GM18517 (cell line): ENCODE measurements around the gene ITGA7.
A peak's percentile ranks its signal among the peaks of the same experiment; 100 is the strongest.

Experiments used
- ATAC-seq: cut with Tn5 transposase; IDR thresholded peaks from one replicate; pipeline ENCODE4 v1.9.1; 2021; ENCODE audit warnings: mild to moderate bottlenecking, moderate library complexity; ENCODE audit not compliant: unreplicated experiment

ITGA7 gene

GRCh38 chr12:55685671-55686070 lies 22.0 kb downstream of the ITGA7 start:
- no peak for ATAC-seq

- no peak for ATAC-seq
Measured at GRCh38 chr12:55684761-55685370, 22.8 kb downstream of the ITGA7 start.

GRCh38 chr12:55683676-55684075 lies 24.0 kb downstream of the ITGA7 start:
- no peak for ATAC-seq

GRCh38 chr12:55682087-55682796 lies 25.5 kb downstream of the ITGA7 start:
- no peak for ATAC-seq

- ATAC-seq = no peak
Measured at GRCh38 chr12:55681142-55682077, 26.3 kb downstream of the ITGA7 start.

GRCh38 chr12:55679691-55680090 lies 28.0 kb downstream of the ITGA7 start:
- ATAC-seq = no peak

GRCh38 chr12:55676707-55677106 lies 31.0 kb downstream of the ITGA7 start:
- no peak for ATAC-seq

GRCh38 chr12:55675666-55676065 lies 32.0 kb downstream of the ITGA7 start:
- no peak for ATAC-seq

GRCh38 chr12:55673638-55674037 lies 34.1 kb downstream of the ITGA7 start:
- peak; percentile 100 for ATAC-seq

GRCh38 chr12:55671746-55672145 lies 36.0 kb downstream of the ITGA7 start:
- ATAC-seq = no peak

- ATAC-seq = no peak
Measured at GRCh38 chr12:55670276-55670675, 37.4 kb downstream of the ITGA7 start.

GRCh38 chr12:55666508-55666907 lies 41.2 kb downstream of the ITGA7 start:
- no peak for ATAC-seq

GRCh38 chr12:55664826-55665225 lies 42.9 kb downstream of the ITGA7 start:
- no peak for ATAC-seq

- ATAC-seq = no peak
Measured at GRCh38 chr12:55663391-55663790, 44.3 kb downstream of the ITGA7 start.

GRCh38 chr12:55659486-55660385 lies 48.0 kb downstream of the ITGA7 start:
- no peak for ATAC-seq

GRCh38 chr12:55658635-55659391 lies 48.9 kb downstream of the ITGA7 start:
- ATAC-seq = no peak

GRCh38 chr12:55658212-55658611 lies 49.5 kb downstream of the ITGA7 start:
- ATAC-seq = no peak

GRCh38 chr12:55657212-55657611 lies 50.5 kb downstream of the ITGA7 start:
- no peak for ATAC-seq

GRCh38 chr12:55654511-55655214 lies 53.0 kb downstream of the ITGA7 start:
- ATAC-seq = no peak
